K562 (cell line): ENCODE measurements around the gene PPM1N. TPM values are rescaled to one million over a fixed set of nuclear protein-coding genes. Genes with fewer than 3 reads are reported as not detected.

Experiments used
- ASH1L ChIP-seq: fragments of 450-650 bp; IDR thresholded peaks from 2 replicates; pipeline ENCODE4 v1.6.1; 2018; ENCODE audit warnings: borderline replicate concordance, mild to moderate bottlenecking, low read depth; ENCODE audit not compliant: partially characterized antibody
- CTBP1 ChIP-seq: fragments of 450-650 bp; IDR thresholded peaks from 2 replicates; pipeline ENCODE4 v1.6.1; 2016; ENCODE audit warnings: borderline replicate concordance
- KLF10 ChIP-seq: fragments of 250-450 bp; sonication (Bioruptor Pico); IDR thresholded peaks from 2 replicates; pipeline ENCODE4 v1.6.1; 2021; ENCODE audit warnings: matching md5 sums
- MAFF ChIP-seq: IDR thresholded peaks from 2 replicates; pipeline ENCODE4 v1.6.1; 2012; ENCODE audit warnings: low read length, improper control_type of control experiment
- NBN ChIP-seq: fragments of 450-650 bp; IDR thresholded peaks from 2 replicates; pipeline ENCODE4 v1.6.1; 2016; ENCODE audit warnings: low read depth, mild to moderate bottlenecking
- NCOA1 ChIP-seq: fragments of 450-650 bp; IDR thresholded peaks from 2 replicates; pipeline ENCODE4 v1.6.1; 2016; ENCODE audit warnings: low read depth
- PRPF4 ChIP-seq: fragments of 200-400 bp; formaldehyde crosslinking; IDR thresholded peaks from one replicate; pipeline ENCODE4 v1.6.1; 2017; ENCODE audit warnings: low read length, low read depth, mild to moderate bottlenecking; ENCODE audit not compliant: insufficient read depth, poor library complexity, severe bottlenecking
- ZC3H4 ChIP-seq: sonication (generic); formaldehyde crosslinking; IDR thresholded peaks from 2 replicates; pipeline ENCODE4 v1.9.0; 2021; ENCODE audit warnings: missing genetic modification reagents, borderline replicate concordance
- ZNF586 ChIP-seq: fragments of 450-650 bp; formaldehyde crosslinking; conservative IDR thresholded peaks from 2 replicates; pipeline ENCODE4 v1.4.0; 2020; ENCODE audit warnings: mild to moderate bottlenecking, moderate library complexity
- polyA plus RNA-seq, 8 experiments: library from polyadenylated mRNA; depleted of rRNA in 4 of 8; stranded (reverse) in 5 of 8; unstranded in 3 of 8; fragments of >200 nt; fragmentation: Nextera tagmentation in 2 of 8; fragmentation: Illumina TruSeq in 1 of 8; extraction: Ambion mirVana in 2 of 8; extraction: Trizol in 1 of 8; gene quantifications; 2 replicates each; pipeline versions ENCODE4 v1.2.1 to v1.2.3, GENCODE V29; 2011 to 2014; ENCODE audit warnings: inconsistent platforms in 1 of 8, missing spikeins in 1 of 8
- total RNA-seq, 7 experiments: library from RNA; depleted of rRNA in 6 of 7; stranded (reverse); fragments of >200 nt in 6 of 7; fragmentation: Illumina TruSeq in 2 of 7; extraction: Trizol in 2 of 7; gene quantifications; 2 replicates each; pipeline versions ENCODE4 v1.2.1 to v1.2.3, GENCODE V29; 2011 to 2021; ENCODE audit warnings: low replicate concordance in 1 of 7
- TF ChIP-seq, protein P1 (sequence below), 2 experiments: fragments of 450-650 bp; IDR thresholded peaks; 2 replicates each; pipeline ENCODE4 v1.6.1; 2016; ENCODE audit warnings: mild to moderate bottlenecking in 2 of 2, borderline replicate concordance in 1 of 2, low read depth in 1 of 2, moderate library complexity in 1 of 2
- TF ChIP-seq, protein P2 (sequence below): sonication (generic); formaldehyde crosslinking; IDR thresholded peaks from 2 replicates; pipeline ENCODE4 v1.8.1; 2023; ENCODE audit warnings: mild to moderate bottlenecking, missing genetic modification reagents
- TF ChIP-seq, protein P3 (sequence below): fragments of 450-650 bp; formaldehyde crosslinking; IDR thresholded peaks from 2 replicates; pipeline ENCODE4 v1.4.0; 2020; ENCODE audit warnings: mild to moderate bottlenecking, mixed read lengths

The PPM1N gene
- total and polyA plus RNA-seq, 9 of the 15 experiments (the other 6 are each of a cell fraction or from before 2014, with no cell fraction given), result 4.5 to 15.6 (median 8.7) TPM

DNA sequence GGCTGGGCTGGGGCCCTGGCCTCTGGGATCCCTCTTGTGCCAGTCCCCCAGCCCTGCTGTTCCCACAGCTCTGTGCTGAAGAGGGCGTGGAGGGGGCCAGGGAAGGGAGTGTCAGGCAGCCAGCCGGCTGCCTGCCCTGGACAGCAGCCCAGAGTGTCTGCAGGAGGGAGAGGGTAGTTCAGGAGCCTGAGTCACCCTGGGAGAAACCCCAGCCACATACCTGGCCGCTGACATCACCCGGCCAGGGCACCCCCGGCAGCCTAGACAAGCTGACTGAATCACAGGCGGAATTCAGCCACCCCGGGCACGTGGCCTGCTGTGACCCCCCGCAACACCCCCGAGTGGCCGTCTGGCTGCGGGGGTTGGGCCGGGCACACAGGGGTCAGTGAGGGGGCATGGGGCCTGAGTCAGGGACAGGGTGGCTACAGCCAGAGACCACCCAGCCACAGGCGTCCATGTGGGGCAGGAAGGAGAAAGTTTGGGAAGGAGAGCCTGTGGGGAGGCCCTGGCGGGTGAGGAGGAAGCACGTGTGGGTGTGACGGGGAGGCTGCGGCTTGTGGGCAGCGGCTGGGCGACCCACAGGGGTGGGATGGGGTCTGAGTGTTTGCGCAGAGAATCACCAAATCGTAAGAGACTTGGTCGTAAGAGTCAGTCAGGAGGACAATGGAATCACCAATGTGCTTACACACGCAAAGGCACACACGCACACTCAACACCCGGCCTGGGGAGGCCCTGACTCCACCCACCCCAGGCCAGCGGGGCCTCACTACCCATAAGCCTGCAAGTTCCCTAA is 42.3 kb upstream of the PPM1N start (continued):
- TF ChIP-seq, protein P1, sequence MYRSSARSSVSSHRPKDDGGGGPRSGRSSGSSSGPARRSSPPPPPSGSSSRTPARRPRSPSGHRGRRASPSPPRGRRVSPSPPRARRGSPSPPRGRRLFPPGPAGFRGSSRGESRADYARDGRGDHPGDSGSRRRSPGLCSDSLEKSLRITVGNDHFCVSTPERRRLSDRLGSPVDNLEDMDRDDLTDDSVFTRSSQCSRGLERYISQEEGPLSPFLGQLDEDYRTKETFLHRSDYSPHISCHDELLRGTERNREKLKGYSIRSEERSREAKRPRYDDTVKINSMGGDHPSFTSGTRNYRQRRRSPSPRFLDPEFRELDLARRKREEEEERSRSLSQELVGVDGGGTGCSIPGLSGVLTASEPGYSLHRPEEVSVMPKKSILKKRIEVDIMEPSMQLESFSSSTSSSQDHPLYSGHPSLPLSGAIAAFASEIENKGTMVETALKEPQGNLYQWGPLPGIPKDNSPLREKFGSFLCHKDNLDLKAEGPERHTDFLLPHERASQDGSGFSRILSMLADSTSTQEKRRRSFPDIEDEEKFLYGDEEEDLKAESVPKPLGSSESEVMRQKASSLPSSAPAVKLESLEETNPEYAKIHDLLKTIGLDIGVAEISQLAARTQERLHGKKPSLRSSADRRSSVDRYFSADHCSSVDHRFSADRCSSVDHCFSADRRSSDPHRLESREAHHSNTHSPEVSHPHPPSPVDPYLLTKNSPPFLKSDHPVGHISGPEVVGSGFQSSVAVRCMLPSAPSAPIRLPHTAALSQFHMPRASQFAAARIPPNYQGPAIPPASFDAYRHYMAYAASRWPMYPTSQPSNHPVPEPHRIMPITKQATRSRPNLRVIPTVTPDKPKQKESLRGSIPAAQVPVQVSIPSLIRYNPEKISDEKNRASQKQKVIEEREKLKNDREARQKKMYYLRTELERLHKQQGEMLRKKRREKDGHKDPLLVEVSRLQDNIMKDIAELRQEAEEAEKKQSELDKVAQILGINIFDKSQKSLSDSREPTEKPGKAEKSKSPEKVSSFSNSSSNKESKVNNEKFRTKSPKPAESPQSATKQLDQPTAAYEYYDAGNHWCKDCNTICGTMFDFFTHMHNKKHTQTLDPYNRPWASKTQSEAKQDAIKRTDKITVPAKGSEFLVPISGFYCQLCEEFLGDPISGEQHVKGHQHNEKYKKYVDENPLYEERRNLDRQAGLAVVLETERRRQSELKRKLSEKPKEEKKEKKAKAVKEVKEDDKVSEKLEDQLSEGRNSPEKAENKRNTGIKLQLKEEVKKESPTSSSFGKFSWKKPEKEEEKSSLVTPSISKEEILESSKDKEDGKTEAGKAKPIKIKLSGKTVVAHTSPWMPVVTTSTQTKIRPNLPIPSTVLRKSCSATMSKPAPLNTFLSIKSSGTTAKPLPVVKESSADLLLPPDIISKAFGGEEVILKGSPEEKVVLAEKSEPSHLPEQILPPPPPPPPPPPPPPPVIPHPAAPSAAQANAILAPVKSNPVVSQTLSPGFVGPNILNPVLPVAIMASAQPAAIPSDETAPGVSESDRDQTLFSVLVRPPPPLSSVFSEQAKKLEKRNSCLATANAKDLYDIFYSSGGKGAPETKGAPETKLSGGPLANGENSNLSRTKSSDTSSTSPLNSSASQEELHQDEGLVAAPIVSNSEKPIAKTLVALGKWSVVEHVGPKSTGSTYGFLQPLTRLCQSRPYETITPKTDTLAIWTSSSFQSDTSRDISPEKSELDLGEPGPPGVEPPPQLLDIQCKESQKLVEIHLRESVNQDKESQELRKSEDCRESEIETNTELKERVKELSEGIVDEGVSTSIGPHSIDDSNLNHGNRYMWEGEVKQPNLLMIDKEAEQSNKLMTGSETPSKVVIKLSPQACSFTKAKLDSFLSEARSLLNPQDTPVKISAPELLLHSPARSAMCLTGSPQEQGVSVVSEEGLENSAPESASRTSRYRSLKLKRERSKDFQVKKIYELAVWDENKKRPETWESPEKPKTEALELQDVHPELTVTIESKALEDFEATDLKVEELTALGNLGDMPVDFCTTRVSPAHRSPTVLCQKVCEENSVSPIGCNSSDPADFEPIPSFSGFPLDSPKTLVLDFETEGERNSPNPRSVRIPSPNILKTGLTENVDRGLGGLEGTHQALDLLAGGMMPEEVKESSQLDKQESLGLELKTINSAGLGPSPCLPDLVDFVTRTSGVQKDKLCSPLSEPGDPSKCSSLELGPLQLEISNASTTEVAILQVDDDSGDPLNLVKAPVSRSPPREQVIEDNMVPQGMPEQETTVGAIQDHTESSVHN (IDR thresholded peaks at IDR 0.05; ENCODE audit: borderline replicate concordance in 1 of 2, low read depth in 1 of 2), result peak in 1 of 2 experiments; percentile 81; a peak in 2 of 4 replicates
- TF ChIP-seq, protein P2, sequence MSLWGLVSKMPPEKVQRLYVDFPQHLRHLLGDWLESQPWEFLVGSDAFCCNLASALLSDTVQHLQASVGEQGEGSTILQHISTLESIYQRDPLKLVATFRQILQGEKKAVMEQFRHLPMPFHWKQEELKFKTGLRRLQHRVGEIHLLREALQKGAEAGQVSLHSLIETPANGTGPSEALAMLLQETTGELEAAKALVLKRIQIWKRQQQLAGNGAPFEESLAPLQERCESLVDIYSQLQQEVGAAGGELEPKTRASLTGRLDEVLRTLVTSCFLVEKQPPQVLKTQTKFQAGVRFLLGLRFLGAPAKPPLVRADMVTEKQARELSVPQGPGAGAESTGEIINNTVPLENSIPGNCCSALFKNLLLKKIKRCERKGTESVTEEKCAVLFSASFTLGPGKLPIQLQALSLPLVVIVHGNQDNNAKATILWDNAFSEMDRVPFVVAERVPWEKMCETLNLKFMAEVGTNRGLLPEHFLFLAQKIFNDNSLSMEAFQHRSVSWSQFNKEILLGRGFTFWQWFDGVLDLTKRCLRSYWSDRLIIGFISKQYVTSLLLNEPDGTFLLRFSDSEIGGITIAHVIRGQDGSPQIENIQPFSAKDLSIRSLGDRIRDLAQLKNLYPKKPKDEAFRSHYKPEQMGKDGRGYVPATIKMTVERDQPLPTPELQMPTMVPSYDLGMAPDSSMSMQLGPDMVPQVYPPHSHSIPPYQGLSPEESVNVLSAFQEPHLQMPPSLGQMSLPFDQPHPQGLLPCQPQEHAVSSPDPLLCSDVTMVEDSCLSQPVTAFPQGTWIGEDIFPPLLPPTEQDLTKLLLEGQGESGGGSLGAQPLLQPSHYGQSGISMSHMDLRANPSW, result no peak
- TF ChIP-seq MAFF, result no peak; the same call in 1 of the 2 replicates
- 0 out of 2 replicates have a peak, but pooled peaks have one; percentile 24 for TF ChIP-seq ZNF586 (CRISPR knock-in tag)
- peak; percentile 76 for TF ChIP-seq CTBP1
- TF ChIP-seq PRPF4, result no peak
- TF ChIP-seq, protein P3, sequence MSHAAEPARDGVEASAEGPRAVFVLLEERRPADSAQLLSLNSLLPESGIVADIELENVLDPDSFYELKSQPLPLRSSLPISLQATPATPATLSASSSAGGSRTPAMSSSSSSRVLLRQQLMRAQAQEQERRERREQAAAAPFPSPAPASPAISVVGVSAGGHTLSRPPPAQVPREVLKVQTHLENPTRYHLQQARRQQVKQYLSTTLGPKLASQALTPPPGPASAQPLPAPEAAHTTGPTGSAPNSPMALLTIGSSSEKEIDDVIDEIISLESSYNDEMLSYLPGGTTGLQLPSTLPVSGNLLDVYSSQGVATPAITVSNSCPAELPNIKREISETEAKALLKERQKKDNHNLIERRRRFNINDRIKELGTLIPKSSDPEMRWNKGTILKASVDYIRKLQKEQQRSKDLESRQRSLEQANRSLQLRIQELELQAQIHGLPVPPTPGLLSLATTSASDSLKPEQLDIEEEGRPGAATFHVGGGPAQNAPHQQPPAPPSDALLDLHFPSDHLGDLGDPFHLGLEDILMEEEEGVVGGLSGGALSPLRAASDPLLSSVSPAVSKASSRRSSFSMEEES, result no peak
- TF ChIP-seq KLF10 (CRISPR knock-in tag), result no peak
- peak; percentile 19; the same call in 1 of the 2 replicates for TF ChIP-seq NBN
- no peak for TF ChIP-seq ASH1L
- no peak for TF ChIP-seq NCOA1
- TF ChIP-seq ZC3H4 (CRISPR knock-in tag), result no peak
